SH-SY5Y (cell line): Measurements from ENCODE around the gene RBBP7.

Source experiments
- GATA2 ChIP-seq: IDR thresholded peaks from 2 replicates; pipeline ENCODE4 v1.6.1; 2011; ENCODE audit warnings: mild to moderate bottlenecking, low read depth, low read length
- GATA3 ChIP-seq: IDR thresholded peaks from 2 replicates; pipeline ENCODE4 v1.6.1; 2011; ENCODE audit warnings: low read depth, mild to moderate bottlenecking, low read length, moderate library complexity

RBBP7 gene

GRCh38 chrX:16874458-16875095 is 4.4 kb upstream of the RBBP7 start:
- TF ChIP-seq GATA3 (no peak), GATA2 (no peak)

DNA sequence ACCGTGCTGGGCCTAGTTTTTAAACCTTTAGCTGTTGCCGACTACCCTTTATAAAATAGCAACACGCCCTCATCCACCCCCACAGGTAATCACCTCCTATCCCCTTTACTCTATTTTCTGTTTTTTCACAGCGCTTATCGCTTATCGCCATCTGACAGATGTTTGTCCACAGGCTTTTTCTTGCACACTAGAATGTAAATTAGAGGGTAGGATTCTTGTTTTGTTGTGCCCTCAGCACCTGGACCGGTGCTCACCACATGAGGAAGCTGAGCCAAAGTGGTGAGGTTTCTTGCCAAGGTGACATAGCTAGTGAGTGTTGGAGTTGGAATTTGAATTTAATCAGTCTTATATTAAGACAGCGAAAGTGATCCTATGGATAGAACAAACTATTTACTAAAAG is 2.9 kb upstream of the RBBP7 start:
- TF ChIP-seq GATA2 (no peak), GATA3 (no peak)

DNA sequence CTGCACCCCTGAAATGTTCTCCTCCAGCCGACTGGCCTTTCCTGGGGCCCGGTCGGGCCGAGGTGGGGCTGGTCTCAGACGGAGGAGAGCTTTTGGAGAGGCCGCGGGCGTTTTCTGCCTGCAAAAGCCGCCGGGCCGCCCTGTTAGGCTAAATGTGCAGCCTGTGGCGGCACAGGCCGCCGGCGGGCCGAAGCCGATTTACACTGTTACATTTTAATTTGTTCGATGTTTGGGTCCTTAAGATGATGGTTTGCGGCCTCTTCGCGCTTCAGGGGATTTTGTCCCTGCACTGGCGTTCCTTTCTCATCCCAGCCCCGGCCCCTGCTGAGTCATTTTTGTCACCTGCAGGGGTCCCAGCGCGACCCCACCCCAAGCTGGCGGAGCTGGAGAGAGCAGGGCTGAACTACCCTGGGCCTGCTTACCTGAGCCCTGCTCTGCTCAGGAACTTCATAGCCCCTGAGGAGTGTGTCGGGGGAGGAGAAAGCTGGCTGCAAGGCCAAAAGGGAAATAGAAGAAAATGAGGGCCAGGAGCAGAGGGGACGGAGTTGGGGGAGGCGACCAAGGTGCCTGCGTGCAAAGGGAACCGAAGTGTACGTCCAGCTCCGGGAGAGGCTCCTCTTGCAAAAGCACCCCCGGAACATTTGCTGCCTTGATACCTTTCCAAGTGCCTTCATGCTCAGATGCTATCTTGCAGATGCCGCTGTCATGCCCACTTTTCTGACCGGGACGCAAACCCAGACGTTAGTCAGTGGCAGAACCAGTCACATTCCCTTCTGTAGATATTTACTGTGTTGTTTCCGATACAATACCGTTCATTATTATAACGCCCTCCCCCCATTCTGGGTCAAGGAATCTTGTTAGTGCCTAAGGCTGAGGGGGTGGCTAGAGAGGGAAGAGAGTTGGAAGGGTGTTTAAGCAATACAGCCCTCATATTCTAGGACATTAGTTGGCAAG is 977 bp upstream of the RBBP7 start:
- TF ChIP-seq GATA2 (peak; percentile 53), GATA3 (no peak)

DNA sequence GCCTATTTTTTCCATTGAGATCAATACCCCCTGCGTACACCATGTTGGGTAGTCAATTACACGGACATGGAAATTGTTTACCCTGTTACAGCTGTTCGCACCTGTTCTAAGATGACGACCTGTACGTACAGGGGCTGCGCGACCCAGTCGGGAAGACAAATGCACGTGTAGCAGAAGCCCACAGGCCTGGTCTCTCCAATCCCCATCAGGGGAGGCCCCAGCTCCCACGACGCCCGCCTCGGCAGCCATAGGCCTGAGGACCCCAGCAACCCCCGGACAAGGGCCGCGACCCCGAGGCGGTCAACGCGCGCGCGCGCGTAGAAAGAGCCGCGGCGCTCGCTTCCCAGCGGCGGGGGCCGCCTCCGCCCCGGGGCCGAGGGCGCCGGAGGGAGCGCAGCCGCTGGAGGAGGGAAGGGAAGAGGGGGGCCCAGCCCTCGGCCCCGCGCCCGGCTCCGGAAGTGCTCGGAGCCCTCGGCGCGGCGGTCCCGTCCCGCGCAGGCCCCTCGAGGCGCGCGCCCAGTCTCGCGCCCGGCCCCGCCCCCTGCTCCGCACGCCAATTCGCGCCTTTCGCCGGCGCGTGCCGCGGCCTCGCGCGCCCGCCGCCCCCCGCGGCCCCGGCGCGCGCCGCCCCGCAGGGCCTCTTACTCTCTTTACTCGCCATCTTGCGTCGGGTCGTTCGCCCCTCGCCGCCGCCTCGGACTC is 618 bp downstream of the RBBP7 start:
- no peak for TF ChIP-seq GATA2
- TF ChIP-seq GATA3, result no peak

GRCh38 chrX:16868920-16869319 is 1.2 kb downstream of the RBBP7 start:
- TF ChIP-seq GATA3 (no peak), GATA2 (no peak)

- TF ChIP-seq GATA3 (no peak), GATA2 (no peak)
These were observed 2.2 kb downstream of the RBBP7 start for GRCh38 chrX:16867947-16868346.

- no peak for TF ChIP-seq GATA2
- TF ChIP-seq GATA3, result no peak
These were observed 7.3 kb downstream of the RBBP7 start for GRCh38 chrX:16862829-16863228.

- TF ChIP-seq GATA2, result no peak
- no peak for TF ChIP-seq GATA3
These were observed 13.4 kb downstream of the RBBP7 start for GRCh38 chrX:16856744-16857143.

GRCh38 chrX:16855363-16856075 is 14.6 kb downstream of the RBBP7 start:
- TF ChIP-seq GATA3, result no peak
- TF ChIP-seq GATA2, result no peak

- no peak for TF ChIP-seq GATA3
- no peak for TF ChIP-seq GATA2
These were observed 16.6 kb downstream of the RBBP7 start for GRCh38 chrX:16853537-16853936.

- TF ChIP-seq GATA2 (no peak), GATA3 (no peak)
These were observed 17.5 kb downstream of the RBBP7 start for GRCh38 chrX:16852617-16853179.

GRCh38 chrX:16851827-16852226 is 18.3 kb downstream of the RBBP7 start:
- TF ChIP-seq GATA2, result no peak
- TF ChIP-seq GATA3, result no peak

DNA sequence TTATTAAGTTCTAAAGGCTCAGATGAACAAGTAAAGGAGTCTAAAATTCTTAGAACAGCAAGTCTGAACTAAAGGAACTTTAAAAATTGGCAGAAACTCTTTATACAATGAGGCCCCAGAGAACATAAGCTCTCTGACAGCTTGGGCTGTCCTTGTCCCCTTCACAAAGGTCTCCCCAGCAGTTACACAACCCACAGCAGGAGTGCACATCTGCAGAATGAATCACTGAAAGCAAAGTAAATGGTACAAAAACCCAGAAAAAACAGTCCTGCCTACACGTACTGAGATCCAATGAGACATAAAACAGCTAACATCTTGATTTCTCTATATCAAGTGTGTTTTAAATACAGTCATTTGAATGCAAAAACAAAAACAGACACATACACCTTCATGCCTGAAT is 18.7 kb downstream of the RBBP7 start:
- TF ChIP-seq GATA3 (no peak), GATA2 (no peak)

- TF ChIP-seq GATA2 (no peak), GATA3 (no peak)
These were observed 21.6 kb downstream of the RBBP7 start for GRCh38 chrX:16848541-16848940.

DNA sequence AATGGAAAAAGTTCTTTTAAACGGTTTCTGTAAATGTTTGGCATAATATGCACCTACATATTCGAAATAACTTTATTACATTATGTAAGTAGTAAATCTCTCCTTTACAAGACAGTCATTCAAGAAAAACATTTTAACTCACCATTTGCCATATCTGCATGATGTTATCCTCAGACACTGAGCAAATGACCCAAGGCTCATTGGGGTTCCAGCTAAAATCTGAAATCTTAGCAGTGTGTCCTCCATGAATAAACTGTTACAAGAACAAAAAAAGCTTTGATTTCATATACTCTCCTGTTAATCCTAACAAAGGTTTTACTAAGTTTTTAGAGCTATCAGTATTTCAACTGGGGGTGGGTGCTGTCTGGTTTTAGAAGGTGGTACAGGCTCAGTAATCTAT is 24.5 kb downstream of the RBBP7 start:
- TF ChIP-seq GATA2 (no peak), GATA3 (no peak)
